GM12878 (cell line): ENCODE results near the gene COPZ1. TPM values are rescaled to one million over a fixed set of nuclear protein-coding genes. Genes with fewer than 3 reads are reported as not detected.

Experiments used
- EED ChIP-seq: sonication (generic); IDR thresholded peaks from 2 replicates; pipeline ENCODE4 v1.6.1; 2016; ENCODE audit warnings: antibody characterized with exemption, low read depth
- PBX3 ChIP-seq: IDR thresholded peaks from 2 replicates; pipeline ENCODE4 v1.6.1; 2011; ENCODE audit warnings: mild to moderate bottlenecking, low read depth, low read length, moderate library complexity; ENCODE audit not compliant: insufficient replicate concordance
- RAD51 ChIP-seq: fragments of 450-650 bp; IDR thresholded peaks from 2 replicates; pipeline ENCODE4 v1.6.1; 2016; ENCODE audit warnings: moderate library complexity, mild to moderate bottlenecking, inconsistent platforms
- STAT3 ChIP-seq: IDR thresholded peaks from 2 replicates; pipeline ENCODE4 v1.6.1; 2011; ENCODE audit warnings: low read depth, low read length, improper control_type of control experiment
- polyA plus RNA-seq, 11 experiments: library from polyadenylated mRNA; depleted of rRNA in 4 of 11; unstranded in 6 of 11; stranded (reverse) in 5 of 11; fragments of >200 nt; fragmentation: Nextera tagmentation in 4 of 11; fragmentation: Illumina TruSeq in 1 of 11; extraction: Ambion mirVana in 4 of 11; extraction: Trizol in 1 of 11; gene quantifications; 1 replicate in 1 of 11; 2 replicates in 10 of 11; pipeline versions ENCODE4 v1.2.1 to v1.2.3, GENCODE V29; 2011 to 2016; ENCODE audit warnings: inconsistent platforms in 2 of 11, missing spikeins in 2 of 11, low read depth in 1 of 11
- total RNA-seq, 4 experiments: library from RNA; depleted of rRNA in 3 of 4; stranded (reverse); fragments of >200 nt in 3 of 4; fragmentation: Illumina TruSeq in 1 of 4; extraction: Trizol in 1 of 4; gene quantifications; 2 replicates each; pipeline versions ENCODE4 v1.2.1 to v1.2.3, GENCODE V29; 2013 to 2021
- TF ChIP-seq, protein P1 (sequence below): fragments of 450-650 bp; IDR thresholded peaks from 2 replicates; pipeline ENCODE4 v1.6.1; 2017; ENCODE audit warnings: low read depth, mild to moderate bottlenecking, moderate library complexity
- TF ChIP-seq, protein P2 (sequence below): fragments of 450-650 bp; IDR thresholded peaks from 2 replicates; pipeline ENCODE4 v1.6.1; 2017; ENCODE audit warnings: mild to moderate bottlenecking, moderate library complexity
- TF ChIP-seq, protein P3 (sequence below), 3 experiments: IDR thresholded peaks in 2 of 3; conservative IDR thresholded peaks in 1 of 3; 2 replicates each; pipeline ENCODE4 v1.5.1; 2011; ENCODE audit warnings: low read depth in 3 of 3, low read length in 3 of 3, mild to moderate bottlenecking in 3 of 3, control low read depth in 2 of 3, moderate library complexity in 2 of 3, inconsistent platforms in 1 of 3, mixed read lengths in 1 of 3; ENCODE audit not compliant: control insufficient read depth in 2 of 3, insufficient read depth in 1 of 3; ENCODE audit errors: extremely low read depth in 1 of 3

The COPZ1 gene
- total and polyA plus RNA-seq, 10 of the 15 experiments (the other 5 are each of a cell fraction or from before 2014, with no cell fraction given): 112 to 378 (median 184) TPM

- TF ChIP-seq PBX3 (no peak), EED (no peak), STAT3 (no peak), RAD51 (no peak)
- TF ChIP-seq, protein P1, sequence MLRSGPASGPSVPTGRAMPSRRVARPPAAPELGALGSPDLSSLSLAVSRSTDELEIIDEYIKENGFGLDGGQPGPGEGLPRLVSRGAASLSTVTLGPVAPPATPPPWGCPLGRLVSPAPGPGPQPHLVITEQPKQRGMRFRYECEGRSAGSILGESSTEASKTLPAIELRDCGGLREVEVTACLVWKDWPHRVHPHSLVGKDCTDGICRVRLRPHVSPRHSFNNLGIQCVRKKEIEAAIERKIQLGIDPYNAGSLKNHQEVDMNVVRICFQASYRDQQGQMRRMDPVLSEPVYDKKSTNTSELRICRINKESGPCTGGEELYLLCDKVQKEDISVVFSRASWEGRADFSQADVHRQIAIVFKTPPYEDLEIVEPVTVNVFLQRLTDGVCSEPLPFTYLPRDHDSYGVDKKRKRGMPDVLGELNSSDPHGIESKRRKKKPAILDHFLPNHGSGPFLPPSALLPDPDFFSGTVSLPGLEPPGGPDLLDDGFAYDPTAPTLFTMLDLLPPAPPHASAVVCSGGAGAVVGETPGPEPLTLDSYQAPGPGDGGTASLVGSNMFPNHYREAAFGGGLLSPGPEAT: no peak
- TF ChIP-seq, protein P2, sequence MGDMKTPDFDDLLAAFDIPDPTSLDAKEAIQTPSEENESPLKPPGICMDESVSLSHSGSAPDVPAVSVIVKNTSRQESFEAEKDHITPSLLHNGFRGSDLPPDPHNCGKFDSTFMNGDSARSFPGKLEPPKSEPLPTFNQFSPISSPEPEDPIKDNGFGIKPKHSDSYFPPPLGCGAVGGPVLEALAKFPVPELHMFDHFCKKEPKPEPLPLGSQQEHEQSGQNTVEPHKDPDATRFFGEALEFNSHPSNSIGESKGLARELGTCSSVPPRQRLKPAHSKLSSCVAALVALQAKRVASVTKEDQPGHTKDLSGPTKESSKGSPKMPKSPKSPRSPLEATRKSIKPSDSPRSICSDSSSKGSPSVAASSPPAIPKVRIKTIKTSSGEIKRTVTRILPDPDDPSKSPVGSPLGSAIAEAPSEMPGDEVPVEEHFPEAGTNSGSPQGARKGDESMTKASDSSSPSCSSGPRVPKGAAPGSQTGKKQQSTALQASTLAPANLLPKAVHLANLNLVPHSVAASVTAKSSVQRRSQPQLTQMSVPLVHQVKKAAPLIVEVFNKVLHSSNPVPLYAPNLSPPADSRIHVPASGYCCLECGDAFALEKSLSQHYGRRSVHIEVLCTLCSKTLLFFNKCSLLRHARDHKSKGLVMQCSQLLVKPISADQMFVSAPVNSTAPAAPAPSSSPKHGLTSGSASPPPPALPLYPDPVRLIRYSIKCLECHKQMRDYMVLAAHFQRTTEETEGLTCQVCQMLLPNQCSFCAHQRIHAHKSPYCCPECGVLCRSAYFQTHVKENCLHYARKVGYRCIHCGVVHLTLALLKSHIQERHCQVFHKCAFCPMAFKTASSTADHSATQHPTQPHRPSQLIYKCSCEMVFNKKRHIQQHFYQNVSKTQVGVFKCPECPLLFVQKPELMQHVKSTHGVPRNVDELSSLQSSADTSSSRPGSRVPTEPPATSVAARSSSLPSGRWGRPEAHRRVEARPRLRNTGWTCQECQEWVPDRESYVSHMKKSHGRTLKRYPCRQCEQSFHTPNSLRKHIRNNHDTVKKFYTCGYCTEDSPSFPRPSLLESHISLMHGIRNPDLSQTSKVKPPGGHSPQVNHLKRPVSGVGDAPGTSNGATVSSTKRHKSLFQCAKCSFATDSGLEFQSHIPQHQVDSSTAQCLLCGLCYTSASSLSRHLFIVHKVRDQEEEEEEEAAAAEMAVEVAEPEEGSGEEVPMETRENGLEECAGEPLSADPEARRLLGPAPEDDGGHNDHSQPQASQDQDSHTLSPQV: no peak
- TF ChIP-seq, protein P3, sequence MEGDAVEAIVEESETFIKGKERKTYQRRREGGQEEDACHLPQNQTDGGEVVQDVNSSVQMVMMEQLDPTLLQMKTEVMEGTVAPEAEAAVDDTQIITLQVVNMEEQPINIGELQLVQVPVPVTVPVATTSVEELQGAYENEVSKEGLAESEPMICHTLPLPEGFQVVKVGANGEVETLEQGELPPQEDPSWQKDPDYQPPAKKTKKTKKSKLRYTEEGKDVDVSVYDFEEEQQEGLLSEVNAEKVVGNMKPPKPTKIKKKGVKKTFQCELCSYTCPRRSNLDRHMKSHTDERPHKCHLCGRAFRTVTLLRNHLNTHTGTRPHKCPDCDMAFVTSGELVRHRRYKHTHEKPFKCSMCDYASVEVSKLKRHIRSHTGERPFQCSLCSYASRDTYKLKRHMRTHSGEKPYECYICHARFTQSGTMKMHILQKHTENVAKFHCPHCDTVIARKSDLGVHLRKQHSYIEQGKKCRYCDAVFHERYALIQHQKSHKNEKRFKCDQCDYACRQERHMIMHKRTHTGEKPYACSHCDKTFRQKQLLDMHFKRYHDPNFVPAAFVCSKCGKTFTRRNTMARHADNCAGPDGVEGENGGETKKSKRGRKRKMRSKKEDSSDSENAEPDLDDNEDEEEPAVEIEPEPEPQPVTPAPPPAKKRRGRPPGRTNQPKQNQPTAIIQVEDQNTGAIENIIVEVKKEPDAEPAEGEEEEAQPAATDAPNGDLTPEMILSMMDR (IDR thresholded peaks at IDR 0.05 in 2 of 3, conservative IDR thresholded peaks at IDR 0.05 in 1 of 3; ENCODE audit: control insufficient read depth in 2 of 3, extremely low read depth in 1 of 3, insufficient read depth in 1 of 3, low read depth in 3 of 3, low read length in 3 of 3): no peak
Measured at GRCh38 chr12:54375259-54375579, 50.3 kb downstream of the COPZ1 start (continued).
